ENCODE measurements around the gene DKC1.

The DKC1 gene

DNA sequence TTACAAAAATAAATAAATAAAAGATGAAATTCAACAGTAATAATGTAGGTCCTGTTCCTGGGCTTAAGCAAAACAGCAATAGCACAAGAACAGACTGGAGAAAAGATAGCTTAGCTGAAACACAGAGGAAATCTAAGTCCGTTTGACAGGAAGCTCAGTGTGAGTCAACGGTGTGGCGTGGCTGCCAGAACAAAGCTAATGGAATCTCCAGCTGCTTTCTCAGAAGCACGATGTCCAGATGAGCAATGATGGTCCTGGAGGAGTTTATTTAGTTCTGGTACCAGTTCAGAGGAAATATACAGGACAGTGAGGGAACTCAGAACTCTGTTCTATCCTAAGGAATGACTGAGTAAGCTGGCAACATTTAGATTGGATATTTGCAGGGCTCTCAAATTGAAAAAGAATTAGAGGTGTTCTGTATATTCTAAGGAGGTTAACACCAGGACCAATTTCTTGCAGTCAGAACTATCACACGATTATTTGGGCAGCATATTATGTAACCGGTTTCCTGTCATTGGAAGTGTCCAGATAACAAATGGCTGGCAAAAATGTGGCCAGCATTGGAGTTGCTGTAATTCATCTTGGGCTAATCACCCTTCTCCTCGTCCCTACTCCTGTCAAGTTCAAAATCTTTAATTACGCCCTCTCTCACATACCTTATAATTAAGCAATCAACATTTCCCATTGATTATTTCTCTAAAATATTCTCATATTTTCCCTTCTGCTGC, 24.5 kb upstream of the DKC1 start:
- H3K9ac ChIP-seq (ENCODE audit: low read length): no peak overlapping the region
- H3K27me3 ChIP-seq (ENCODE audit: control insufficient read depth, insufficient read depth, low read length): no peaks in the 10 kb centered on the region
- H3K4me3 ChIP-seq (ENCODE audit: low read length): no peak overlapping the region
- no peaks in the 10 kb centered on the region for H3K4me1 ChIP-seq (ENCODE audit: control insufficient read depth, low read depth, low read length)
- no peak overlapping the region for H3K27ac ChIP-seq (ENCODE audit: low read length)
- peaks cover 17% of the 10 kb centered on the region for H3K9me3 ChIP-seq (ENCODE audit: control insufficient read depth, low read depth, low read length)
- H3K36me3 ChIP-seq (ENCODE audit: control insufficient read depth, low read depth, low read length): no peaks in the 10 kb centered on the region

DNA sequence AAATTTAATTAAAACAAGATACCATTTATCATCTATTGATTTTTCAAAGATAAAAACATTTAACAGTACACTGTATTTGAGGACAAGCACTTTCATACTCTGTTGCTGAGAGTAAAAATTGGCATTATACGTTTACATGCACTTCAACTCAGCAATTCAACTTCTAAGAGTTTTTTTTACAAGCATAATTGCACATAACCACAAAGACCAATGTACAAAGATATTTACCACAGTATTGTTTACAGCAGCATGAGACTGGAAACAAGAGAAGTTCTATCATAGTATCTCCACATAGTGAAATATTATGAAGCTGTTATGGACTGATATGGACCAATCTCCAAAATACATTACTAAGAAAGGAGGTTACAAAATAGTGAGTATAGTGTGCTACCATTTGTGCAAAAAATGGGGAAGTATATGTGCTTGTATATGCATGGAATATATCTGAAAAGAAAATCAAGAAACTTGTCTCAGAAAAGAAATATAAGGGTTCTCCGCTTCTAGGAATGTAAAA, 22.7 kb upstream of the DKC1 start:
- no peaks in the 10 kb centered on the region for H3K36me3 ChIP-seq (ENCODE audit: control insufficient read depth, low read depth, low read length)
- no peak overlapping the region for H3K27ac ChIP-seq (ENCODE audit: low read length)
- peaks cover 20% of the 10 kb centered on the region for H3K9me3 ChIP-seq (ENCODE audit: control insufficient read depth, low read depth, low read length)
- no peak overlapping the region for H3K4me3 ChIP-seq (ENCODE audit: low read length)
- H3K4me1 ChIP-seq (ENCODE audit: control insufficient read depth, low read depth, low read length): no peaks in the 10 kb centered on the region
- no peaks in the 10 kb centered on the region for H3K27me3 ChIP-seq (ENCODE audit: control insufficient read depth, insufficient read depth, low read length)
- no peak overlapping the region for H3K9ac ChIP-seq (ENCODE audit: low read length)

DNA sequence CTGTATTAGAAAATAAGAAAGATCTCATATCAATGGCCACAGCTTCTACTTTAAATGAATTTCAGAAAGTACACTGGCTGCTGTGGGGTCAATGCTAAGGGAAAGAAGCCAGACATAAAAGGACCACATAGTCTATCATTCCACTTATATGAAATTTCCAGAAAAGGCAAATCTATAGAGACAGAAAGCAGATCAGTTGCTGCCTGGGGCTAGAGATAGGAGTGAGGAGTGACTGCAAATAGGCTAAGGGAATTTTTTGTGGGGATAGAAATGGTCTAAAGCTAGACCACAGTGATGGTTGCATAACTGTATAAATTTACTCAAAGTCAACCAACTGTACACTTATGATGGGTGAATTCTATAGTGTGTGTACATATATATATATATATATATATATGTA, 20.1 kb upstream of the DKC1 start:
- no peak overlapping the region for H3K4me3 ChIP-seq (ENCODE audit: low read length)
- H3K9me3 ChIP-seq (ENCODE audit: control insufficient read depth, low read depth, low read length): peaks cover 15% of the 10 kb centered on the region
- H3K4me1 ChIP-seq (ENCODE audit: control insufficient read depth, low read depth, low read length): no peaks in the 10 kb centered on the region
- H3K9ac ChIP-seq (ENCODE audit: low read length): no peak overlapping the region
- no peaks in the 10 kb centered on the region for H3K36me3 ChIP-seq (ENCODE audit: control insufficient read depth, low read depth, low read length)
- no peak overlapping the region for H3K27ac ChIP-seq (ENCODE audit: low read length)
- no peaks in the 10 kb centered on the region for H3K27me3 ChIP-seq (ENCODE audit: control insufficient read depth, insufficient read depth, low read length)

DNA sequence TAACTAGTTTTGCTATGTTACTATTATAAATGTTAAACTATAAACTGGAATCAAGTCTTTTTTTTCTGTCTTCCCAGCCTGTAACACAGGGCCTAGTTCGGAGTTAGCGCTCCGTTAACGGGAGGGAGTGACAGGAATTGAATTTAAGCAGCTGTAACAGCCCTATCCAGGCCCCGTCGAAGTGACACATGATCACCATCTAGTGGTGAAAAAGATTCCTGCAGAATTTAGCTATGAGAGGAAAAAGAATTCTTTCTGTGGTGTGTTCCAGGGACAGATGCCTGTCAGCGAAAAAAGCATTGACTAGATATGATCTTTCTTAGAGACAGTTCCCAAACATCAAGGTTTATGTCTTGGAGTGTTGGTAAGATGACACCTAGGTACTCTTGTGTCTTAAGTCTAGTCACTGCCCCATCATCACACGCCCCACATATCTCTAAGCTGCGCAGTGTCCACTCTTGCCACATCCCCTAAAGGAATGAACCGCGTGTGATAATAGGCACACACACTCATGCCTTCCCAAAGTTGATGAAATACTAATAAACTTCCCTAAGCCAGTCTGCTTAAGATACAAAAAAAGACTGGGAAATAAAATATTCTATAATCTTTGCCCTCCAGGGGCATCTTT, 13.8 kb upstream of the DKC1 start:
- H3K4me3 ChIP-seq (ENCODE audit: low read length): no peak overlapping the region
- no peaks in the 10 kb centered on the region for H3K4me1 ChIP-seq (ENCODE audit: control insufficient read depth, low read depth, low read length)
- H3K36me3 ChIP-seq (ENCODE audit: control insufficient read depth, low read depth, low read length): no peaks in the 10 kb centered on the region
- H3K9ac ChIP-seq (ENCODE audit: low read length): no peak overlapping the region
- no peak overlapping the region for H3K27ac ChIP-seq (ENCODE audit: low read length)
- H3K27me3 ChIP-seq (ENCODE audit: control insufficient read depth, insufficient read depth, low read length): peaks cover 47% of the 10 kb centered on the region
- peaks cover 4% of the 10 kb centered on the region for H3K9me3 ChIP-seq (ENCODE audit: control insufficient read depth, low read depth, low read length)

DNA sequence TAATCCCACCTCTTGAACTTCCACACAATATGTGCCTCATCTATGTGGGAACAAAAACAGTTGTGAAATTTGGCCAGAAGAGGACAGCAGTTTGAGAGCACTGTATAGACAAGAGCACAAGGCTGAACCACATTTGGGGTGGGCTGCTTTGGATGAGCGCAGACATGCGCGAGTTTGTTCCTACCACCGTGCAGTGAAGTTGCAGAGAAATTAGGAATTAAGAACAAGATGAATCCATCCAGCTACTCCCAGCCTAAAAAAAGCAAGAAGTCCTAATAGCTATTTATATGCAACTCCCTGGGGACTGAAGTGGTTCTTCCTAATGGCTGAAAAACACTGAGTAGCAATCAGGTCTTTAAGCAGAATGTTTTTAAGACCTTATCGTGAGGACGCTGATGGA, 12.8 kb upstream of the DKC1 start:
- Histone ChIP-seq H3K9me3 (ENCODE audit: control insufficient read depth, low read depth, low read length) (peaks cover 8% of the 10 kb centered on the region), H3K36me3 (ENCODE audit: control insufficient read depth, low read depth, low read length) (no peaks in the 10 kb centered on the region), H3K27ac (ENCODE audit: low read length) (no peak overlapping the region), H3K4me1 (ENCODE audit: control insufficient read depth, low read depth, low read length) (no peaks in the 10 kb centered on the region), H3K4me3 (ENCODE audit: low read length) (no peak overlapping the region), H3K27me3 (ENCODE audit: control insufficient read depth, insufficient read depth, low read length) (peaks cover 47% of the 10 kb centered on the region), H3K9ac (ENCODE audit: low read length) (no peak overlapping the region)

DNA sequence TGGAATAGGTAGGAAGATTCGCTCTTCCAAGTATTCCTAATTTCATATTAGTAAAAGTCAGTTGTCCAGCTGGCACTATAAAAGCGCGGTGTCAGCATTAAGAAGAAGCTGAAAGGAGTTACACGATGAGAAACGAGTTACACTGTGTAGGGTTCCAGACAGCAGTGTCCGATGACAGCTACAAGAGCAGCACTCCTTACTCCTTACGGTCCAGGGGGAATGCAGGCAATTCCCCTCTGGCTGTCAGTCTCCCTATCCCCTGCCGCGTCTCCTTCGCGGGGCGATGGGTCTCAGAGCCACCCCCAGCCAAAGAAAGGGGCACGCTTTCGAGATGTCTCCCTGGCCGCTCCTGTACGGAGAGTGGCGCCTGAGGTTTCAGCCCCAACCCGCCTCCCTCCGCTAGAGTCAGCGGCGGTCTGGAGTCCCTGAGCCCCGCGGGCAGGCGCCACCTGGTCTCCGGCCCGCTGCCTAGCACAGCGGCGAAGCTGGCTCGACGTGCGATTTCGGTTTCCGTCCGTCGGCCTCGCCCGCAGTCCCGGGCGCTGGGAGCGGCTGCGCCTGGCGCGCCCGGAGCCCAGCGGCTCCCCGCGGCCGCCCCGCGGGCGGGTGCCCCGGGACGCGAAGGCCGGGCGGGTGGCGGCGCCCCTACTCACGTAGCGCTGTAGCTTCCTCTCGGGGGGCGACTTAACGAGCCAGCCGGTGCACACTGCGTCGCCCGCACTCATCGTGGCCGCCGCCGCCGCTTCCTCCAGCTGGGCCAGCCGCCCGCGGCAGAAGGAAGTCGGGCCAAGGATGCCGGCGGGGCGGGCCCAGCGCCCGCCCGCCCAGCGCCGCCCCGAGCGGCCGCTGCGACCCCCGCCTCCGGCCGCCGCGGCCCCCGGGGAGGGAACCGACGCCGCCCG, 12.1 kb upstream of the DKC1 start, which contains the start of gene GAB3:
GAB3 (minus strand) TSS at position 777 of the 902 bp plus-strand sequence; CDS start at position 725, 52 bp downstream.
- no peak within 1 kb of the TSS for H3K27ac ChIP-seq (ENCODE audit: low read length)
- peaks cover 47% of the 10 kb centered on the region for H3K27me3 ChIP-seq (ENCODE audit: control insufficient read depth, insufficient read depth, low read length)
- H3K9me3 ChIP-seq (ENCODE audit: control insufficient read depth, low read depth, low read length): peaks cover 8% of the 10 kb centered on the region
- H3K4me1 ChIP-seq (ENCODE audit: control insufficient read depth, low read depth, low read length): no peaks in the 10 kb centered on the region
- H3K9ac ChIP-seq (ENCODE audit: low read length): no peak within 1 kb of the TSS
- H3K4me3 ChIP-seq (ENCODE audit: low read length): peak within 1 kb of the TSS; percentile 26
- H3K36me3 ChIP-seq (ENCODE audit: control insufficient read depth, low read depth, low read length): no peaks in the 10 kb centered on the region

DNA sequence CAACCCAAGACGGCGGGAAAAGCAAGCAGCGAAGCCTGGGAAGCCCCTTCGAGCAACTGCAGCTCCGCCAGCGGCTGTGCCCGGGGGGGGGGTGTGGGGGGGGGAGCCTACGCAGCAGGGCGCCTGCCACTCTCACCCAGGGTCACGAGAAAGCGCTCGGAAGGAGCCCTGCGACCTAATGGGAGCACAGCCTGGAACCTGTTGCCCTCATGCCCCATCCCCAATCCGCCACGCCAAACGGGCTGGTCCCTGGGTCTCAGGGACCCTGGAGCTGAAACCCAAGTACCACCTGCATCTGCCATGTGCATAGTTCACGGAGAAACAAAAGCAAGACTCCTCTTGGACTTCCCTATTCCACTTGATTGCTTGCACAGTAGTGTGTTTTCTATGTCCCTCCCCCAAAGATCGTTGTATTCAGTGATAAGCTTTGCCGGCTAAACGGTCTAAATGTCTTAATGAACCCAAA, 11.4 kb upstream of the DKC1 start:
- no peak overlapping the region for H3K9ac ChIP-seq (ENCODE audit: low read length)
- peaks cover 47% of the 10 kb centered on the region for H3K27me3 ChIP-seq (ENCODE audit: control insufficient read depth, insufficient read depth, low read length)

DNA sequence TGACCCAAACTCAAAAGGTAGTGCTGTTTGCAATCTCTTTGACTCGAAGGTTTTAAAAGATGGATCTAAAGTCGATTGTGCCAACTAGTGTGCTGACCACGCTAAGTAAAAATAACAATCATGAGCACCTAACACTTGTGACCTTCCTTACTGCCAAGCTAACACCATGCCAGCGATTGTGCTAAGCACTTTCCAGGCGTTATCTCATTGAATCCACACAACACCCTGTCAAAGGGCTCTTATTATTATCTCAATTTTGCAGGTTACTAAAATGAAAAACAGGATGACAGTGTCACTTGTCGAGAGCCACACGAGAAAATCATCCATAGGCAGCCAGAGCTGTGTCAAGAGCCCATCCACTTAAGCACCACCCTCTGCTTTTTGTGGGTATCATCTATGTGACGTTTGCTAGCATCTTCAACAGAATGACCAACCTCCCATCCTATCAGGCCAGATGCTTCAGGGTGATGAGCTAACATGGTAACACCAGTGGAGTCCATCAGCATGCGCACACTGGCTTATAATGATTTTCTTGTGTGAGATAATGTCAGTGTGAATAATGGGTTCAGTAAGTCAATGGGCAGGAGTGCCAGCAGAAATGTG, 10.9 kb upstream of the DKC1 start:
- no peaks in the 10 kb centered on the region for H3K36me3 ChIP-seq (ENCODE audit: control insufficient read depth, low read depth, low read length)
- H3K27me3 ChIP-seq (ENCODE audit: control insufficient read depth, insufficient read depth, low read length): peaks cover 47% of the 10 kb centered on the region
- H3K4me1 ChIP-seq (ENCODE audit: control insufficient read depth, low read depth, low read length): no peaks in the 10 kb centered on the region
- H3K9ac ChIP-seq (ENCODE audit: low read length): no peak overlapping the region
- H3K27ac ChIP-seq (ENCODE audit: low read length): no peak overlapping the region
- H3K9me3 ChIP-seq (ENCODE audit: control insufficient read depth, low read depth, low read length): peaks cover 8% of the 10 kb centered on the region
- H3K4me3 ChIP-seq (ENCODE audit: low read length): no peak overlapping the region

More for the DNA sequence above, 11.4 kb upstream of the DKC1 start:
- Histone ChIP-seq H3K36me3 (ENCODE audit: control insufficient read depth, low read depth, low read length) (no peaks in the 10 kb centered on the region), H3K4me3 (ENCODE audit: low read length) (no peak overlapping the region), H3K27ac (ENCODE audit: low read length) (no peak overlapping the region), H3K4me1 (ENCODE audit: control insufficient read depth, low read depth, low read length) (no peaks in the 10 kb centered on the region), H3K9me3 (ENCODE audit: control insufficient read depth, low read depth, low read length) (peaks cover 8% of the 10 kb centered on the region)

DNA sequence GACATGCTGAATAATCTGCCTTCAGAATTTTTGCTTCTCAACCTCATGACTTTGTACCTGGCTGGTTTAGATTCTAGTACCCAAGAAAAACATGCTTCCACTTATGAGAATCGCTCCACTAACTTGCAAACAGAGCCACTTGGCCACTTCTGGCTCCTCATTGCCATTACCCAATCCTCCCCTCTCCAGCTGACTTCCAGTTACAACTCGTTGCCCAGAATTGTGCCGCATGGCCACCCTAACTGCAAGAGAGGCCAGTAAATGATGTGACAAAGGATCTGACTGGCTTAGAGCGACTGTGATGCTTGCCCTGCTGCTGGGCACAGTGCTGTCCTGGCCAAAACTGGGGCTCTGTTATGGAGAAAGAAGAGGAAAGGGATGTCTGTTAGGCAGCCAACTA, 4.0 kb upstream of the DKC1 start:
- no peak overlapping the region for H3K9ac ChIP-seq (ENCODE audit: low read length)

DNA sequence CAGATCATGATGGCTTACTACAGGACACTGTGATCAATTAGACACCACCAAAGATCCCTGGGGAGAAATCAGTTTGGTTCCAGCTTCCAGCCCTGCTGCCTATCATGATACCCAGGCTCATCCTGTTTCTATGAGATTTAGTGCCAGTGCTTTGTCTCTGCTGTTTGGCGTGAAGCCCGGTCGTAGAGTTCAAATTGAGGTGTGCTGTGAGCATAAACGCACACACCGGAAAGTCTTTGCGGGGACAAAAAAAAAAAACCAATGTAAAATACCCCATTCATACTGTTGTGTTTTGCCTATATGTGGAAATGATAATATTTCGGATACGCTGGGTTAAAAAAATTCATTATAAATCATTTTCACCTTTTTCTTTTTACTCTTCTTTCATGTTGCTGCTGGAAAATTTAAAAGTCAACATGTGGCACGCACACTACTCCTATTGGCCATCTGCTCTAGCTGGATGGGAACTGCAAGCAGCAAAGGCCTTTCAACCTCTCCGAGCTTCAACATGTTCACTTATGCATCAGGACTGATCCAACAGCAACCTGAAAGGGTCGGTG, 607 bp upstream of the DKC1 start:
- no peaks in the 10 kb centered on the region for H3K27me3 ChIP-seq (ENCODE audit: control insufficient read depth, insufficient read depth, low read length)
- H3K9me3 ChIP-seq (ENCODE audit: control insufficient read depth, low read depth, low read length): peaks cover 12% of the 10 kb centered on the region
- no peaks in the 10 kb centered on the region for H3K4me1 ChIP-seq (ENCODE audit: control insufficient read depth, low read depth, low read length)
- H3K4me3 ChIP-seq (ENCODE audit: low read length): peak overlapping the region; percentile 86
- H3K36me3 ChIP-seq (ENCODE audit: control insufficient read depth, low read depth, low read length): peaks cover 25% of the 10 kb centered on the region
- H3K9ac ChIP-seq (ENCODE audit: low read length): peak overlapping the region; percentile 7
- no peak overlapping the region for H3K27ac ChIP-seq (ENCODE audit: low read length)

More for the DNA sequence above, 4.0 kb upstream of the DKC1 start:
- Histone ChIP-seq H3K9me3 (ENCODE audit: control insufficient read depth, low read depth, low read length) (peaks cover 21% of the 10 kb centered on the region), H3K36me3 (ENCODE audit: control insufficient read depth, low read depth, low read length) (no peaks in the 10 kb centered on the region), H3K4me3 (ENCODE audit: low read length) (no peak overlapping the region), H3K27ac (ENCODE audit: low read length) (no peak overlapping the region), H3K27me3 (ENCODE audit: control insufficient read depth, insufficient read depth, low read length) (no peaks in the 10 kb centered on the region), H3K4me1 (ENCODE audit: control insufficient read depth, low read depth, low read length) (no peaks in the 10 kb centered on the region)
